Fibroblast of lung (primary cell): ENCODE results near the gene DNAJA4. TPM values are rescaled to one million over a fixed set of nuclear protein-coding genes. Genes with fewer than 3 reads are reported as not detected.

Experiments used
- DNase-seq, 2 donors: peaks; one replicate each; pipeline versions ENCODE4 v3.0.0 to v3.0.0-alpha.2; 2010; ENCODE audit warnings: low read depth in 2 of 2
- H2AFZ ChIP-seq: 2 replicates; pipeline ENCODE4 v1.5.1; 2012; ENCODE audit warnings: low read length, control low read depth, inconsistent platforms
- H3K27ac ChIP-seq: 2 replicates; pipeline ENCODE4 v1.5.1; 2011; ENCODE audit warnings: low read length, control low read depth; ENCODE audit not compliant: insufficient read depth
- H3K27me3 ChIP-seq: 2 replicates; pipeline ENCODE4 v1.5.1; 2011; ENCODE audit warnings: mild to moderate bottlenecking, low read length; ENCODE audit not compliant: control insufficient read depth, insufficient read depth
- H3K36me3 ChIP-seq: 2 replicates; pipeline ENCODE4 v1.5.1; 2011; ENCODE audit warnings: low read length; ENCODE audit not compliant: control insufficient read depth, insufficient read depth
- H3K4me1 ChIP-seq: 2 replicates; pipeline ENCODE4 v1.5.1; 2011; ENCODE audit warnings: low read length; ENCODE audit not compliant: control insufficient read depth, insufficient read depth; ENCODE audit errors: extremely low read depth
- H3K4me2 ChIP-seq: 2 replicates; pipeline ENCODE4 v1.5.1; 2011; ENCODE audit warnings: low read length, control low read depth; ENCODE audit not compliant: insufficient read depth; ENCODE audit errors: extremely low read depth
- H3K4me3 ChIP-seq, 4 experiments: fragments of 200-600 bp in 1 of 4; sonication (generic) in 1 of 4; replicated peaks in 1 of 4; 2 replicates each; pipeline ENCODE4 v1.5.1; 2011 to 2016; ENCODE audit warnings: low read length in 4 of 4, low read depth in 3 of 4, mild to moderate bottlenecking in 3 of 4, control low read depth in 2 of 4, inconsistent platforms in 1 of 4, mixed read lengths in 1 of 4; ENCODE audit not compliant: insufficient read depth in 1 of 4; ENCODE audit errors: control extremely low read depth in 1 of 4
- H3K79me2 ChIP-seq: 2 replicates; pipeline ENCODE4 v1.5.1; 2012; ENCODE audit warnings: mild to moderate bottlenecking, low read length, inconsistent platforms; ENCODE audit not compliant: control insufficient read depth, insufficient read depth
- H3K9ac ChIP-seq: 2 replicates; pipeline ENCODE4 v1.5.1; 2011; ENCODE audit warnings: mild to moderate bottlenecking, low read length, control low read depth; ENCODE audit not compliant: insufficient read depth
- H3K9me3 ChIP-seq: 2 replicates; pipeline ENCODE4 v1.5.1; 2012; ENCODE audit warnings: low read depth, low read length; ENCODE audit not compliant: control insufficient read depth, insufficient read depth
- H4K20me1 ChIP-seq: 2 replicates; pipeline ENCODE4 v1.5.1; 2011; ENCODE audit warnings: low read length; ENCODE audit not compliant: control insufficient read depth, insufficient read depth; ENCODE audit errors: extremely low read depth
- EZH2 ChIP-seq: IDR thresholded peaks from 2 replicates; pipeline ENCODE4 v1.5.1; 2012; ENCODE audit warnings: low read length, control low read depth, mild to moderate bottlenecking; ENCODE audit errors: missing control alignments
- polyA plus RNA-seq, 2 donors: library from polyadenylated mRNA; depleted of rRNA in 1 of 2; stranded (reverse) in 1 of 2; unstranded in 1 of 2; fragments of >200 nt; gene quantifications; 2 replicates each; pipeline ENCODE4 v1.2.1, GENCODE V29; 2011 to 2012; ENCODE audit warnings: missing spikeins in 1 of 2
- total RNA-seq: library from RNA; depleted of rRNA; stranded (reverse); fragments of >200 nt; gene quantifications from 2 replicates; pipeline ENCODE4 v1.2.1, GENCODE V29; 2014
- TF ChIP-seq, protein P1 (sequence below), 2 donors: IDR thresholded peaks in 1 of 2; conservative IDR thresholded peaks in 1 of 2; 1 replicate in 1 of 2; 2 replicates in 1 of 2; pipeline ENCODE4 v1.5.1; 2011 to 2012; ENCODE audit warnings: low read length in 2 of 2, control low read depth in 1 of 2, inconsistent platforms in 1 of 2, low read depth in 1 of 2, mild to moderate bottlenecking in 1 of 2

DNAJA4 gene
- total and polyA plus RNA-seq, 2 donors (not counting 1 experiment from before 2014, with no cell fraction given), result 2.3 to 7.9 TPM

GRCh38 chr15:78256044-78256437 lies 8.3 kb upstream of the DNAJA4 start:
- Histone ChIP-seq H3K36me3 (no peaks in the 10 kb centered on the region), H3K4me1 (no peaks in the 10 kb centered on the region), H3K27ac (no peak overlapping the region), H4K20me1 (no peaks in the 10 kb centered on the region), H3K9ac (no peak overlapping the region), H3K4me2 (no peak overlapping the region), H3K27me3 (no peaks in the 10 kb centered on the region), H2AFZ (no peak overlapping the region), H3K4me3 (no peak overlapping the region), H3K9me3 (no peaks in the 10 kb centered on the region), H3K79me2 (no peaks in the 10 kb centered on the region)
- TF ChIP-seq, protein P1, sequence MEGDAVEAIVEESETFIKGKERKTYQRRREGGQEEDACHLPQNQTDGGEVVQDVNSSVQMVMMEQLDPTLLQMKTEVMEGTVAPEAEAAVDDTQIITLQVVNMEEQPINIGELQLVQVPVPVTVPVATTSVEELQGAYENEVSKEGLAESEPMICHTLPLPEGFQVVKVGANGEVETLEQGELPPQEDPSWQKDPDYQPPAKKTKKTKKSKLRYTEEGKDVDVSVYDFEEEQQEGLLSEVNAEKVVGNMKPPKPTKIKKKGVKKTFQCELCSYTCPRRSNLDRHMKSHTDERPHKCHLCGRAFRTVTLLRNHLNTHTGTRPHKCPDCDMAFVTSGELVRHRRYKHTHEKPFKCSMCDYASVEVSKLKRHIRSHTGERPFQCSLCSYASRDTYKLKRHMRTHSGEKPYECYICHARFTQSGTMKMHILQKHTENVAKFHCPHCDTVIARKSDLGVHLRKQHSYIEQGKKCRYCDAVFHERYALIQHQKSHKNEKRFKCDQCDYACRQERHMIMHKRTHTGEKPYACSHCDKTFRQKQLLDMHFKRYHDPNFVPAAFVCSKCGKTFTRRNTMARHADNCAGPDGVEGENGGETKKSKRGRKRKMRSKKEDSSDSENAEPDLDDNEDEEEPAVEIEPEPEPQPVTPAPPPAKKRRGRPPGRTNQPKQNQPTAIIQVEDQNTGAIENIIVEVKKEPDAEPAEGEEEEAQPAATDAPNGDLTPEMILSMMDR (conservative IDR thresholded peaks at IDR 0.05 in 1 of 2, IDR thresholded peaks at IDR 0.05 in 1 of 2; ENCODE audit: low read depth in 1 of 2, low read length in 2 of 2), result no peak
- no peak for TF ChIP-seq EZH2
- DNase-seq, result no peak

DNA sequence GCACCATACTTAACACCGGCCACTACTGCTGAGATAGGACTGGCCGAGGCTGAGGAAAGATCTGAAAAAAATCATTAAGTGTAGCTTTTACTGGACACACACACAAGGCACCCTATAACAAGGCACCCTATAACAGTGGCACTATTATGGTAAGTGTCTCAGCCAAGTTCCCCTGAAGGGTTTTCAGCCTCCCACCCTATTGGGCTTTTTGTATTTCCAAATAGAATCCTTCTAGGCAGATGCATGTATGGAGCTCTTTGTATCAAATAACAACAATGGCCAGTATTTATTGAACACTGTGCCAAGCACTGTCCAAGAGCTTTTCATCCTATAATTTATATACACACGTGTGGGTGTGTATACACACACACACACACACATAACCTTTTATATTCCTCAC lies 6.7 kb upstream of the DNAJA4 start:
- DNase-seq, result no peak
- Histone ChIP-seq H3K4me2 (no peak overlapping the region), H3K4me3 (no peak overlapping the region), H3K9me3 (no peaks in the 10 kb centered on the region), H4K20me1 (no peaks in the 10 kb centered on the region), H3K9ac (no peak overlapping the region), H2AFZ (no peak overlapping the region), H3K36me3 (no peaks in the 10 kb centered on the region), H3K4me1 (no peaks in the 10 kb centered on the region), H3K79me2 (no peaks in the 10 kb centered on the region), H3K27ac (no peak overlapping the region), H3K27me3 (no peaks in the 10 kb centered on the region)
- TF ChIP-seq EZH2, result no peak

DNA sequence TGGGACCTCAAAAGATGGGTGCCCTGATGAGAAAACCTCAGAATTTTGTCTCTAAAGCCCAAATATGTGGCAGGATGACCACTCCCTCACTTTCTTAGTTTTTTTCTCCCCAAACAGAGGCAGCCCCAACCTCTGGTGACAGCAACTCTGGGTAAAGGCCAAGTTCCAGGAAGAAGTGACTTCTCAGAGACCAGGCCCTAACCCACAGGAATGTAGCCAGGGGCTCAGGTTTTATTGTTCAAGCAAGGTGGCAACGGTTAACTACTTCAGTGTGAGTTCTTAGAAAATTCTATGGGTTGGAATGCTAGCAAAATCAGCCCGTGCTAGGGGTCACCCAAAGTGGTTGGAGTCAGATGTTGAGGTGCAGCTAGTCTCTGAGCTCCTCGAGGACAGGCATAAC lies 5.1 kb upstream of the DNAJA4 start:
- H3K4me2 ChIP-seq, result no peak overlapping the region
- H3K79me2 ChIP-seq, result no peaks in the 10 kb centered on the region
- H3K27ac ChIP-seq, result no peak overlapping the region

More for the DNA sequence above, 5.1 kb upstream of the DNAJA4 start:
- no peaks in the 10 kb centered on the region for H3K4me1 ChIP-seq
- H3K4me3 ChIP-seq, result no peak overlapping the region
- DNase-seq, result no peak
- H3K27me3 ChIP-seq, result no peaks in the 10 kb centered on the region
- no peaks in the 10 kb centered on the region for H3K9me3 ChIP-seq
- H3K36me3 ChIP-seq, result no peaks in the 10 kb centered on the region
- H2AFZ ChIP-seq, result no peak overlapping the region
- TF ChIP-seq EZH2, result no peak
- TF ChIP-seq, protein P1 (conservative IDR thresholded peaks at IDR 0.05 in 1 of 2, IDR thresholded peaks at IDR 0.05 in 1 of 2; ENCODE audit: low read depth in 1 of 2, low read length in 2 of 2), result no peak
- H3K9ac ChIP-seq, result no peak overlapping the region
- no peaks in the 10 kb centered on the region for H4K20me1 ChIP-seq
